ENCODE data around the gene SUN5. TPM values are rescaled to one million over a fixed set of nuclear protein-coding genes. Genes with fewer than 3 reads are reported as not detected.

SUN5 gene
- total RNA-seq, 2 donors from 2014 or later, result not detected

DNA sequence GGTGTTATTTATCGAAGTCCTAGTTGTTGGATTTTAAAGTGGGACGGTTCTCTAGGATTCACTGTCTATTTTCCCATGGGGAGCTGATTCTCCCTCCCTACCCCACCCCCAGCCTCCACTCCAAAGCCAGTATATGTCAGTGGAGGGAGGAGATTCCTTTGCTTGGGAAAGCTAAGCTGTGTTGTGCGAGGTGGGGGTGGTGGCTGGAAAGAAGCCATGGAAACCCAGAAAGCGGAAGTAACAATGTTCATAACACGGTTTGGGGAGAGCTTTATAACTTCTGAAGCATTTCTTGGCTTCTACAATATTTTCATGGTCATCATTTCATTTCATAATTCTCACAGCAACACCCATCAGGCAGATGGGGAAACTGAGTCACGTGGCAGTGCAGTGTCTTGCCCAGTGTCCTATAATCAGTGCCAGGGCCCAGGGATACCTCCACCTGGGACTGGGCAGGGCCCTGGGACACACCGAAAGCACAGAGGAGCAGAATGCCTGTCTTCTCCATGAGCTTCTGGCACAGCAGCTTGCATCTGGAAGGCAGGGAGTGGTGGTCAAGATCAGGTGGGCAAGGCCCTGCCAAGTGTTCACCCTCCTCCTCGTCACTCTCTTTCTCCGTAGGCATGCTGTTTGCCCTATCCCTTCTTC lies 4.5 kb downstream of the SUN5 start:
- H3K27me3 Mint-ChIP-seq (ENCODE audit: insufficient read depth), result no peaks in the 10 kb centered on the region
- no peaks in the 10 kb centered on the region for H3K36me3 Mint-ChIP-seq (ENCODE audit: low read depth)
- no peak for DNase-seq
- Histone ChIP-seq H3K9me3 (ENCODE audit: control insufficient read depth, low read length) (peaks cover 9% of the 10 kb centered on the region), H3K4me3 (ENCODE audit: low read length) (no peak overlapping the region), H3K4me1 (ENCODE audit: control insufficient read depth, insufficient read depth, low read length) (peaks cover 3% of the 10 kb centered on the region), H3K36me3 (ENCODE audit: control insufficient read depth, insufficient read depth, low read length) (no peaks in the 10 kb centered on the region), H3K9ac (ENCODE audit: extremely low read depth, low read length, poor library complexity, severe bottlenecking) (no peak overlapping the region), H3K27ac (ENCODE audit: low read depth, low read length) (no peak overlapping the region), H3K27me3 (ENCODE audit: control insufficient read depth, insufficient read depth, low read length, poor library complexity, severe bottlenecking) (no peaks in the 10 kb centered on the region)
- peaks cover 5% of the 10 kb centered on the region for H3K4me1 Mint-ChIP-seq
- no peak overlapping the region for H3K4me3 Mint-ChIP-seq
- 85 to 93% methylated on average over 5 to 8 of the region's 9 CpGs for WGBS, 2 experiments (ENCODE audit: insufficient coverage in 1 of 2, insufficient read length in 1 of 2)
- TF ChIP-seq, protein P1, sequence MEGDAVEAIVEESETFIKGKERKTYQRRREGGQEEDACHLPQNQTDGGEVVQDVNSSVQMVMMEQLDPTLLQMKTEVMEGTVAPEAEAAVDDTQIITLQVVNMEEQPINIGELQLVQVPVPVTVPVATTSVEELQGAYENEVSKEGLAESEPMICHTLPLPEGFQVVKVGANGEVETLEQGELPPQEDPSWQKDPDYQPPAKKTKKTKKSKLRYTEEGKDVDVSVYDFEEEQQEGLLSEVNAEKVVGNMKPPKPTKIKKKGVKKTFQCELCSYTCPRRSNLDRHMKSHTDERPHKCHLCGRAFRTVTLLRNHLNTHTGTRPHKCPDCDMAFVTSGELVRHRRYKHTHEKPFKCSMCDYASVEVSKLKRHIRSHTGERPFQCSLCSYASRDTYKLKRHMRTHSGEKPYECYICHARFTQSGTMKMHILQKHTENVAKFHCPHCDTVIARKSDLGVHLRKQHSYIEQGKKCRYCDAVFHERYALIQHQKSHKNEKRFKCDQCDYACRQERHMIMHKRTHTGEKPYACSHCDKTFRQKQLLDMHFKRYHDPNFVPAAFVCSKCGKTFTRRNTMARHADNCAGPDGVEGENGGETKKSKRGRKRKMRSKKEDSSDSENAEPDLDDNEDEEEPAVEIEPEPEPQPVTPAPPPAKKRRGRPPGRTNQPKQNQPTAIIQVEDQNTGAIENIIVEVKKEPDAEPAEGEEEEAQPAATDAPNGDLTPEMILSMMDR (conservative IDR thresholded peaks at IDR 0.05), result no peak
- peaks cover 10% of the 10 kb centered on the region for H3K9me3 Mint-ChIP-seq
- no peak overlapping the region for H3K27ac Mint-ChIP-seq

DNA sequence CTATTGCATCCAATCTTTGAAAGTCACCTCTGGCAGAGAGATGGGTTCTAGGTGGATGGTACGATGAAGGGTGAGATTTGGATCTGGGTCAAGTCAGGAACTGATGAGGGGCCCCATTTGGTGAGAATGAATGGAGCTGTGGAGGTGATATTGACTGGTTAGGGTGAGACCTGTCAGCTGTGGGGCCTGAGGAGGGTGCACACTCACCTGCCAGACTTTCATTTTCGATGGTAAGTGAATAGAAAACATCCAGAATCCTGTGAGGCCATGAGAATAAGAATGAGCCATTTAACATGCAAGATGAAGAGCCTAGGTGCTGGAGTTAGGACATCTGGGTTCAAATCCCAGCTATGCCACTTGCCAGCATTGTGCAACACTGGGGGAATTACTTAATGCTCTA lies 6.8 kb downstream of the SUN5 start:
- no peaks in the 10 kb centered on the region for H3K27me3 ChIP-seq (ENCODE audit: control insufficient read depth, insufficient read depth, low read length, poor library complexity, severe bottlenecking)
- Mint-ChIP-seq H3K4me1 (peaks cover 5% of the 10 kb centered on the region), H3K4me3 (no peak overlapping the region), H3K27ac (no peak overlapping the region), H3K36me3 (ENCODE audit: low read depth) (no peaks in the 10 kb centered on the region), H3K27me3 (ENCODE audit: insufficient read depth) (no peaks in the 10 kb centered on the region), H3K9me3 (peaks cover 11% of the 10 kb centered on the region)
- H3K9ac ChIP-seq (ENCODE audit: extremely low read depth, low read length, poor library complexity, severe bottlenecking), result no peak overlapping the region
- no peak for DNase-seq
- TF ChIP-seq, protein P1 (conservative IDR thresholded peaks at IDR 0.05), result no peak
- H3K27ac ChIP-seq (ENCODE audit: low read depth, low read length), result no peak overlapping the region
- peaks cover 9% of the 10 kb centered on the region for H3K9me3 ChIP-seq (ENCODE audit: control insufficient read depth, low read length)
- 86 to 88% methylated on average over 1 to 2 of the region's 2 CpGs for WGBS, 2 experiments (ENCODE audit: insufficient coverage in 1 of 2, insufficient read length in 1 of 2)
- H3K36me3 ChIP-seq (ENCODE audit: control insufficient read depth, insufficient read depth, low read length), result no peaks in the 10 kb centered on the region
- no peak overlapping the region for H3K4me3 ChIP-seq (ENCODE audit: low read length)
- peaks cover 3% of the 10 kb centered on the region for H3K4me1 ChIP-seq (ENCODE audit: control insufficient read depth, insufficient read depth, low read length)

- Histone ChIP-seq H3K4me3 (ENCODE audit: low read length) (no peak overlapping the region), H3K9ac (ENCODE audit: extremely low read depth, low read length, poor library complexity, severe bottlenecking) (no peak overlapping the region), H3K4me1 (ENCODE audit: control insufficient read depth, insufficient read depth, low read length) (no peaks in the 10 kb centered on the region), H3K36me3 (ENCODE audit: control insufficient read depth, insufficient read depth, low read length) (no peaks in the 10 kb centered on the region), H3K27ac (ENCODE audit: low read depth, low read length) (no peak overlapping the region), H3K27me3 (ENCODE audit: control insufficient read depth, insufficient read depth, low read length, poor library complexity, severe bottlenecking) (no peaks in the 10 kb centered on the region), H3K9me3 (ENCODE audit: control insufficient read depth, low read length) (peaks cover 9% of the 10 kb centered on the region)
- no peaks in the 10 kb centered on the region for H3K36me3 Mint-ChIP-seq (ENCODE audit: low read depth)
- peaks cover 11% of the 10 kb centered on the region for H3K9me3 Mint-ChIP-seq
- H3K27ac Mint-ChIP-seq, result no peak overlapping the region
- H3K4me1 Mint-ChIP-seq, result peaks cover under 1% of the 10 kb centered on the region
- TF ChIP-seq, protein P1 (conservative IDR thresholded peaks at IDR 0.05), result peak; percentile 75
- no peak for DNase-seq
- H3K4me3 Mint-ChIP-seq, result no peak overlapping the region
- no peaks in the 10 kb centered on the region for H3K27me3 Mint-ChIP-seq (ENCODE audit: insufficient read depth)
Measured at GRCh38 chr20:32995802-32996201, 8.4 kb downstream of the SUN5 start.
